Muscle of back (tissue), 13 donors: ENCODE data around the gene RFXANK. TPM values are rescaled to one million over a fixed set of nuclear protein-coding genes. Genes with fewer than 3 reads are reported as not detected.
A peak's percentile ranks its signal among the peaks of the same experiment; 100 is the strongest.
"Not testable (repeated sequence)": the region's sequence is repeated elsewhere in the genome, so short reads cannot be mapped to it uniquely, and the experiment has no call there.

Source experiments
- DNase-seq, 3 donors: peaks; one replicate each; pipeline versions ENCODE4 v3.0.0 to v3.0.0-alpha.2; 2013
- long read RNA-seq, 9 donors: transcript quantifications; one replicate each; lab custom pipeline, GENCODE V29; 2026
- polyA plus RNA-seq, 10 donors: library from polyadenylated mRNA; unstranded; fragments of 120-200 nt; gene quantifications; one replicate each; pipeline ENCODE4 v1.2.1, GENCODE V29; 2013; ENCODE audit not compliant: insufficient read length in 10 of 10

The RFXANK gene, protein sequence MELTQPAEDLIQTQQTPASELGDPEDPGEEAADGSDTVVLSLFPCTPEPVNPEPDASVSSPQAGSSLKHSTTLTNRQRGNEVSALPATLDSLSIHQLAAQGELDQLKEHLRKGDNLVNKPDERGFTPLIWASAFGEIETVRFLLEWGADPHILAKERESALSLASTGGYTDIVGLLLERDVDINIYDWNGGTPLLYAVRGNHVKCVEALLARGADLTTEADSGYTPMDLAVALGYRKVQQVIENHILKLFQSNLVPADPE
- polyA plus RNA-seq = 10 to 100 TPM; 46.6 to 71.4 (median 60.1) TPM
- long read RNA-seq, donor 1, transcript RFXANK-203 (9 exons, 1,212 nt) = major isoform, 7 of 33 reads
- long read RNA-seq, donor 1, partial matches to known transcripts = 20 of 33 reads
- long read RNA-seq, donor 1, other reads (novel, unspliced or antisense) = 0 of 33 reads
- long read RNA-seq, donor 2, transcript RFXANK-203 (9 exons, 1,212 nt) = major isoform, 8 of 23 reads
- long read RNA-seq, donor 2, partial matches to known transcripts = 8 of 23 reads
- long read RNA-seq, donor 2, other reads (novel, unspliced or antisense) = 6 of 23 reads
- long read RNA-seq, donor 3 = 0 reads
- long read RNA-seq, donor 4, transcript RFXANK-203 (9 exons, 1,212 nt) = major isoform, 5 of 20 reads
- long read RNA-seq, donor 4, partial matches to known transcripts = 7 of 20 reads
- long read RNA-seq, donor 4, other reads (novel, unspliced or antisense) = 6 of 20 reads
- long read RNA-seq, donor 5, transcript RFXANK-203 (9 exons, 1,212 nt) = major isoform, 8 of 35 reads
- long read RNA-seq, donor 5, partial matches to known transcripts = 12 of 35 reads
- long read RNA-seq, donor 5, other reads (novel, unspliced or antisense) = 14 of 35 reads
- long read RNA-seq, donor 6, transcript RFXANK-208 (3 exons, 389 nt) = minor isoform, 5 of 40 reads
- long read RNA-seq, donor 6, transcript RFXANK-203 (9 exons, 1,212 nt) = major isoform, 9 of 40 reads
- long read RNA-seq, donor 6, partial matches to known transcripts = 11 of 40 reads
- long read RNA-seq, donor 6, other reads (novel, unspliced or antisense) = 12 of 40 reads
- long read RNA-seq, donor 7, transcript RFXANK-203 (9 exons, 1,212 nt) = major isoform, 5 of 23 reads
- long read RNA-seq, donor 7, partial matches to known transcripts = 8 of 23 reads
- long read RNA-seq, donor 7, other reads (novel, unspliced or antisense) = 9 of 23 reads
- long read RNA-seq, donor 8, transcript RFXANK-203 (9 exons, 1,212 nt) = major isoform, 6 of 20 reads
- long read RNA-seq, donor 8, partial matches to known transcripts = 7 of 20 reads
- long read RNA-seq, donor 8, other reads (novel, unspliced or antisense) = 7 of 20 reads
- long read RNA-seq, donor 9 = 0 reads

DNA sequence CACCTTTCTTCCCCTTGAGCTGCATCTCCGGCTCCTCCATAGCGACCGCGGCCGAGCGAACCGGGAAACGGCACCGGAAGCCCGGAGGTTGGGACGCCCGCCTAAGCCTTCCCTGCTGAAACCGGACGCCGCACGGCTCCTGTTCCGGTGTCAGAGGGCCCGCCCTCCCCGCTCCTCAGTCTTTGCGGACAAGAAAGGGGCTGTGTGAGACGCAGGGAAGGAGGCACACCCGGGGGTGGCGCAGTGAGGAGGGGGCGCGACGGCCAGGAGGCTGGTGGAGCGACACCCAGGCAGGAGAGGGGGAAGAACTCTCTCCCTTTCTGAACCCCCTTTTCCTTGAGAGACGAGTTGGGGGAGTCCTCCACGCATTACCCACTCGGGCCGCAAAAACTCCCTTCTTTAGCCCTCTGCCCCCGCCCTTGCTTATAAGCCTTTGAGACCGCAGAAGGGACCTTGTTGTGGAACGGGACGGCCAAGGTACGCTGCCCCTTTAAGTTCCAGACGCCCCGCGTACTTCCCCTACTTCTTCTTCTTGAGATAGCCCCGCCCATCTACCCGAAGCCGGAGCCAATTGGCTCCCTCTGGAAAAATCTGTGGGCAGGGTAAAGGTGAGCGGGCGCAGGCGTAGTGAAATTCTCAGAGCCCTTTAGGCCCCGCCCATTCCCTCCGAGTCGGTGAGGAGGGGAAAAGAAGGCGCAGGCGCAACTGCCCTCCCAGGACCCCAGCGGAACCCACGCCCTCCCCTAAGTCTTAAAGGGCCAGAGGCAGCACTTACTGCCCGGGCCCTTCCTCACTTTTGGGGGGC is at the start of gene RFXANK, which contains the start of gene BORCS8:
TSS of gene RFXANK (plus strand) at position 181 of the 805 bp plus-strand sequence. CDS start 1,689 bp downstream, outside the sequence.
TSS of gene BORCS8 (minus strand) at position 75 of the 805 bp plus-strand sequence. CDS start at position 40, 35 bp downstream.
- DNase-seq = peak; percentile 100

DNA sequence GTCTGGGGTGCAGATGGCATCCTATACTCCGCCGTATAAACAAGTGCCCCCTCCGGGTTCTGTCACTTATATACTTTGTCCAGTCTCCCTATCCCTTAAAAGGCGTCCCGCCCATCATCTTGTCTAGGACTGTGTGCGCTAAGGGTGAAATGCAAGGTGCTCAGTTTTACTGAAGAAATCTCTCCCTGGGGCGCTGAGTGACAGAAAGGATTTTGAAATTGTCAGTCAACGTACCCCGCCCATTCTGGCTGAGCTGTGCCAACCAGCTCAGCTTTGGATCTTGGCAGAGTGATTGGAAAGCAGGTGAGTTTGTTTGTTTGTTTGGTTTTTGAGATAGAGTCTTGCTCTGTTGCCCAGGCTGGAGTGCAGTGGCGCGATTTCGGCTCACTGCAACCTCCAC is 49.7 kb upstream of the RFXANK start:
- no peak for DNase-seq

DNA sequence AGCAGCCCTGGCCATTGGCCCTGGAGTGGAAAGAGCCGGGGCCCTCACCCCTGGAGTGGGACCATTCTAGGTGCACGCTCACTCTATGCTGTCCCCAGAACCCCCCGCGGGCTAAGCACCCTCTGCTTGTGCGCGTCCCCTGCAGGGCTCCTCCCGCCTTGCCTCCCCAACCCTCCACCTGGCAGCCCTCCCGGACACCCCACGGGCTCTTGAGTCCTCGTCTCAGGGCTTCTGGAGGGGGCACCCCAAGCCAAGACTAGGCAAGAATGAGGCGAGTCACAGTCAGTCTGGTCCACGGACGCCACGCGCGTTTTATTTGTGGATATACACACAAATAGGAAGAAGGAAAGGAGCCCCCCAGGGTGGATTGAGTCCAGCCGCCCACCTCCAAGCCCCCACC is 46.8 kb upstream of the RFXANK start:
- DNase-seq = no peak

DNA sequence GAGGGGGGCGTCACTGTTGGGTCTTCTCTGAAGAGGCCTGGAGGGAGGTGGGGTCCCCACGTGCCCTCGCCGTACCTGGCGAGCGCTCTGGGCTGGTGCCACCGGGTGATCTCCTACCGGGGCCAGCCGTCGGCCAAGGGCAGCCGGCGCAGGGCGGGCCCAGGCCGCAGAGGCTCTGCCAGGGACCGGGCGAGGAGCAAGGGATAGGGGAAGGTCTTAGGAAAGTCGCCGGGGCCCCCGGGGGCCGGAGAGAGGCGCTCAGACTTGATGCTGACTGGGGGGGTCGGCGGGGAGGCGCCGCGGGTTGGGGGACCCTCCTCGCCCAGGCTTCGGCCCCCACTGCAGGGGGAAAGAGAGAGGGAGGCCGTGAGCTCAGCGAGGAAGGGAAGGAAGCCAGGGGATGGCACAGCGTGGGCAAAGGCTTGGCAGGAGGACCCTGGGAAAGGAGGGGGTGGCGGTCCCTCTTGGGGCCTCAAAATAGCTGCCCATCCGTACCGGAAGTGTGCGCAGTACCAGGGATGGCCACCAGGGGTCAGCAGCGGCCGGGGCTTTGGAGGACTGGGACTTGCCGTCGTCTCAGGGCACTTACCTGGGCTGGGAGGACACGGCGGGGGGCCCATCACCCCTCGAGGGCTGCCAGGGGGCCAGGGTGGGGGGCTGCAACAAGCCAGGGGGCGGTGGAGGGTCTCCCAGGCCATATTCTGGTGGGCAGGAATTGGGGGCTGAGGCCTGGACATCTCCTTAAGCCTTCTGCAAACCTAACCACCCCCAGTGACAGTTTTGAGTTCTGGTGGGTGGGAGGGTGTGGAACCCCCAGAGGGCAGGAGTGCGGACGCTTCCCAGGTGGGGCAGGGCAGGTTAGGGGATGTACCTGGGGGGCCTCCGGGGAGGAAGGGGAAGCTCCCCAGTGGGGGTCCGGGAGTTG is 46.1 kb upstream of the RFXANK start:
- peak; percentile 41 to 73 (median 69) for DNase-seq

DNA sequence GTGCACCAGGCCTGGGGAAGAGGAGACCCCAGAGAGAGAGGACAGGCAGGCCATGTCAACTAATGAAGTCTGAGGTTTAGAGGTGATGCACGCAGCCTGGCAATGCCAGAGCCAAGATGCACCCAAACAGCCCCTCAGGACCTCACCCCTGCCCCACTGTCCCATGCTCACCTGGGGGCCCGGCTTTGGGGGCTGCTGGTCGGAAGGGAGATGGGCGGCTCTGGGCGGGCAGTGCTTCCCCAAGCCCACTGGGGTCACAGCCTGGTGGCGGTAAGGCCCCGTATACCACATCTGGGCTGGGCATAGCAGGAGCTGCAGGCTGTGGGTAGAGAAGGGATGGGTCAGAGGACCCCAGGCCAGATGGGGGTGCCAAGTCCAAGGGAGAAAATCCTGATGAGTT is 45.2 kb upstream of the RFXANK start:
- DNase-seq = no peak

DNA sequence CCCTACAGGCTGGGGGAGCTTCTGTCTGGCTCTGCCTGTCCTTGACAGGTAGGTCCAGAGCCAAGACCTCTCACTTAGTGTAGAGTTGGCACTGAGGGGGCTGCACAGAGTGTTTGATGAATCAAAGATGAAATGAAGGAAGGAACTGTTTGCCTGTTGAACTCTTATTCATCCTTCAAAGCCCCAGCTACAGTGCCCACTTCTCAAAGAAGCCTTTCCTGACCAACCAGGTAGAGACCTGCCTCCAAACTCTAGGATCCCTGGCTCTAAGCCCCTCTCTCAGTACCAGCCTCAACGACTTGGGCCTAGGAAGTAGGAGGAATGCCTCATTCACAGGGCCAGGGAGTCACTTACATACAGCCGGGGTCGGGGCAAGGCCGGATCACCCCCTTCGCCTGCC is 44.7 kb upstream of the RFXANK start:
- no peak for DNase-seq

DNA sequence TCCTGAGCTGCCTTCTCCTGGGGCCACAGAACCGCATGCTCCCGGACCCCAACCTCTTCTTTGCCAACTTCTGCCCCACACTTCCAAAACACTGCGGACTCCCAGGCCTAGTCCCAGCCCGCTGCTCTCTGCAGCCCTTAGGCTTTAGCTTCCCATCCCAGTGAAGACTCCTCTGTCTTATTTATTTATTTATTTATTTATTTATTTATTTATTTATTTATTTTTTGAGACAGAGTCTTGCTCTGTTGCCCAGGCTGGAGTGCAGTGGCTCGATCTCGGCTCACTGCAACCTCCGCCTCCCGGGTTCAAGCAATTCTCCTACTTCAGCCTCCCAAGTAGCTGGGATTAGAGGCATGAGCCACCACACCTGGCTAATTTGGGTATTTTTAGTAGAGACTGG is 43.6 kb upstream of the RFXANK start:
- DNase-seq = not testable (repeated sequence)

DNA sequence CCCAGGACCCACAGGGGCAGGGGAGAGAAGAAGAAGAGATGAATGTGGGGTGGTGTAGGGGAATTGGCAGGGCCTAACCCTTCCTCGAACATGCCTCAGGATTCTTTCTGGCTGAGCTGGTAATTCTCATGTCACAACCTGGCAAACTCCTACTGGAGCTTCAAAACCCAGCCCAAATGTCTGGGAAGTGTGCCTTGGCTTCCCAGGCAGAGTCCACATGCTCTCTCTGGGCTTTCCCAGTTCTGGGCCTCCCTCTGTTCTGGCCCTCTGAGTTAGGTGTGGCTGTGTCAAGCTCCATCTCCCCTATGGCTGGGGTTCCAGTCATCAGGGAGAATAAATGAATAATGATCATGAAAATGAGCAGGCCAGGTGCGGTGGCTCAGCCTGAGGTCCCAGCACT is 42.6 kb upstream of the RFXANK start:
- no peak for DNase-seq

DNA sequence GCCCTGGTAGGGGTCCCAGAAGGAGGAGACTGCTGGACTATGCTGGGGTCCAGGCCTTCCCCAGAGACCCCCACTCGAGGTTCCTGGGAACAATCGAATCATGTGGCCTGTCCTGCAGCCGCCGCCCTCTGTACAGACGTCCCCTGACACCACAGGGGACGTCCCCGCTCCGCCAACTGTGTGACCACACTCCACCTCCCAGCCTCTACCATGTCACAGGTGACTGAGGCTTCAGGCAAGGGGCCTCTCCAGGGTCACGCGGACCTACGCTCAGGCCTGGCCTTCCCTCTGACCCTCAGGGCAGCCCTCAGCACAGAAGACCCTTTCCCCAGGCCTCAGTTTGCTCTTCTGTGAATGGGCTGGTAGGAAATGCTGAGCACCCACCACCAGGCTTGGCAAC is 40.6 kb upstream of the RFXANK start:
- DNase-seq = no peak

DNA sequence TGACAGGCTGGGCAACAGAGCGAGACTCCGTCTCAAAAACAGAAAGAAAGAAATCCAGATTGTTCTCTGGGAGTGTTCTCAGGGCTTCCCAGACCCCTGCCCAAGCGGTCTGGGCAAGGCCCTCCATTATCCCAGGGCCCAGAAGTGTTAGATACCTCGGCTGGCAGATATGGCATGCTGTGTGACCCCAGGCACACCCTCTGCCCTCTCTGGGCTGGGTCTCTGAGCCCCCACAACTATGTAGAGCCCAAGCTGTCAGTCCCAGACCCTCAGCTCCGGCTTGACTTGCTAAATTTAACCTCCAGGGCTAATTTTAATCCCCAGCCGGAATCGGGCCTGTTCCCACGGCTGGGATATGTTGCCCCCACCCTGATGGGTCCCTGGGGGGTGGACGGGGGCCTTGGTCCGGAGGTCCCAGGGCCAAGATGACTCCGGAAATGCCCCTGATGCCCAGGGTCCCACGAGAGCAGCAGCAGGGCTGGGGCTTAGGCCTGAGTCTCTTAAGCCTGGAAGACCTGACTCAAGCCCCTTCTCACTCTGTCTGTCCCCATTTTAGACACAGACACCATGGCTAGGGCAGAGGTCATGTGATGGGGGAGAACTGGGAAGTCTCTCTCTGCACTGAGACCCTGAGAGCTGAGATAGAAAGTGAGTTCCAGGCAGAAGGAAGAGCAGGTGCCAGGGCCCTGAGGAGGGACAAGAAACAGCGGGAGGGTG is 39.2 kb upstream of the RFXANK start:
- no peak for DNase-seq

DNA sequence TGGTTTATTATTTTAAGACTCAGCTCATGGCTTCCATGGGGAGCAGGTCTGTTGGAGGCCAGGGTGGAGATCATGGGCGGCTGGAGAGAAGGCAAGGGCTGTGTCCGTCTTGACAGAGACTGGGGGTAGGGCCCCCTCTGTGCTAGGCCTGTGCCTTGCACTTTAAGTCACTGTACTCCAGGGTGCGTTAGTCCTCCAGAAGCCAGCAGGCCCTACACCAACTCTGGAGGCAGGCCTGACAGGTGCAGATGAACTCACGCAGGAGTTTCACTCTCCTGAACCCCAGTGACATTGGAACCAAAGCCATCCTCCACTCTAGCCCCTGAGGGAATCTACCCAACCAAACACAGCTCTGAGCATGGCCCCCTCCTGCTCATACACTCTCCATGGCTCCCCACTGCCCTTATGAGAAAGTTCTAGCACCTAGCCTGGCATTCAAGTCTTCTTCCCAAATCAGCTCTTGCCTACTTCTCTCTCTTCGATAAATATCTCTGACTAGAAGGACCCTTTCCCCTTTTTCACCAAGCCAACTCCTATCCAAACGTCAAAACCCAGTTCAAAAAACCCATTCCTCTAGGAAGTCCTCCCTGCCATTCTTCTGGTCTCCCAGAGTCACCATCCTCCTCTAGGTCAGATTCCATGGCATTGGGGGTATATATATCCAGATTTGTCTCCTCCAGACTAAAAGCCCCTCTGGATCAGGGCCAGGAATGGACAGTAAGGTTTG is 37.1 kb upstream of the RFXANK start:
- DNase-seq = no peak

DNA sequence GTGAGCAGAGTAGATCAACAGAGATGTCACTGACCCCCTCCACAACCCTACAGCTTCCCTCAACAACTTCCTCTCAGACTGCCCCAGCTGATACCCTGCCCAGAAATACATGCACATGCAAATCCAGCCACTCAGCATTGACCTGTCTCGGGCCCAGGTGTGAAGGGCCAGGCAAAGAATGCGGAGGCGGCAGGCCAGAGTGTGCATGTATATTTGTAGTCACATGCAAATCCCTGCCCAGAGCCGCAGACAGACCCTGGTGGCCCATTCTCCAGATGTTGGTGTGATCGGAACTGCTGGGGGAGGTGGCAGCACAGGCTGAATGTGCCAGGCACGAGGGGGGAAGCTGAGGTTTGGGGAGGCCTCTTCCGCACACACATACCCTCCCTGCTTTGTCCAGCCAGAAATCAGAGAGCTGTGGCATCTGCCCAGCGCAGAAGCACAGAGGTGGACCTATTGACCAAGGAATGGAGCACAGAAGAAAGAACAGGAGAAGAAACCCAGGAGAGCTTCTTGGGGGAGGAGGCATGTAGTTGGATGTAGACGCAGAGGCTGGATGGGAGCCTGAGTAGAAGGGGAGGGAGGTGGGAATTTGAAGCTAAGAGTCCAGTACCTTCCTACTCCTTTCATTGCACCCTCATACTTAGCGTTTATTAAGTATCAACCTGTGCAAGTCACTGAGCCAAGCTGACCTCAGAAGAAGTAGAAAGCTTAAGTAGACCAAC is 36.4 kb upstream of the RFXANK start:
- no peak for DNase-seq

DNA sequence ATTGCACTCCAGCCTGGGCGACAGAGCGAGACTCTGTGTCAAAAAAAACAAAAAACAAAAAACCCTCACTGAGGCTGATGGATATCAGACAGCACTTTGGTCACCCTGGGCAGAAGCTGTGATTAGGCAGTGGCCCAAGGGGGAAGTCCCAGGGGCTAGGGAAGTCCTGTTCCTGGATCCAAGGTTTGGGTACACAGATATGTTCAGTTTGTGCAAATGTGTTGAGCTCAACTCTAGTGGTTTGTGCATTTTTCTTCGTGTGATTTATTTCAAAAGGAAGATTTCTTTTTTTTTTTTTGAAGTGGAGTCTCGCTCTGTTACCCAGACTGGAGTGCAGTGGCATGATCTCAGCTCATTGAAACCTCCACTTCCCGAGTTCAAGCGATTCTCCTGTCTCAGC is 34.2 kb upstream of the RFXANK start:
- no peak for DNase-seq

DNA sequence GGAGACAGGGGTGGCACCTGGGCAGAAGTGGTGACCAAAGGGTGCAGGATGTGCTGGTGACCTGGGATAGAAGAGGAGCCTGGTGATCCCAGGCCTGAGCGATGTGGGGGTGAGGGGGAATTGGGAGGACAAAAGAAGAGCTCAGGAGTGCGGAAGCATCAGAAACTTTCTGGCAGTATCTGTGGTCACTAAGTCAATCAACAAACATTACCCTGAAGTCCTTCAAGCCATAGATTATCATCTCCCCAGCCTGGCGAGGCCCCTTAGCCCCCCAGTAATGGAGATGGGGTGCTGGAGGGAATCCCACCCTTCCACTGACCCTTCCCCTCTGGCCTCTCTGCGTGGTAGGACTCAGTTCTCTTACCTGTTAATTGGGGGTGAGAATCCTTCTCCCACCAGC is 32.5 kb upstream of the RFXANK start:
- DNase-seq = no peak

DNA sequence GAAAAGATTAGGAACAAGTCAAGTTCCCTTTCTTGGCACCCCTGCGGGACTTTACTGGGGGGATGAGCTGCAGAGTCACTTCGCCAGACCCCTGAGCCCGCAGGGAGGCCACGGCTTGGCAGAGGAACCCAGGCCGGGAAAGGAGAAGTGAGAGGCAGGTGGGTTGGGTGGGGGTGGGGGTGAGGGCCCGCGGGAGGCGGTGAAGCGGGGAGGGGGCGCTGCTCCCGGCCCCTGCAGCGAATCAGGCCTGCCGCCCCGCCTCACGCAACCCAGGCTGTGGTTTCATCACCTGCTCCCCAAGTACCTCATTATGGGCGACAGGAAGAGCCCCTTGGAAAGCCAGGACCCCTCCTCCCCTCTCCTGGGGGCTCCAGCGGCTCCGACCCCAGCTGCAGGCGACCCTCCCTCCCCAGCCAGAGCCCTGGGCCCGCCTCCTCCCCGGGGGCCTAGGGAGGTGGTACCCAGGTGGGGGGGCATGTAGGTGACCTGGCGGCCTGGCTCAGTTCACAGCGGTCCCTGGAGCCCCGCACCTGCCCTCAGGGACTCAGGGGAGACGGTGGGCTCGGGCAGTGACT is 31.5 kb upstream of the RFXANK start:
- no peak for DNase-seq

DNA sequence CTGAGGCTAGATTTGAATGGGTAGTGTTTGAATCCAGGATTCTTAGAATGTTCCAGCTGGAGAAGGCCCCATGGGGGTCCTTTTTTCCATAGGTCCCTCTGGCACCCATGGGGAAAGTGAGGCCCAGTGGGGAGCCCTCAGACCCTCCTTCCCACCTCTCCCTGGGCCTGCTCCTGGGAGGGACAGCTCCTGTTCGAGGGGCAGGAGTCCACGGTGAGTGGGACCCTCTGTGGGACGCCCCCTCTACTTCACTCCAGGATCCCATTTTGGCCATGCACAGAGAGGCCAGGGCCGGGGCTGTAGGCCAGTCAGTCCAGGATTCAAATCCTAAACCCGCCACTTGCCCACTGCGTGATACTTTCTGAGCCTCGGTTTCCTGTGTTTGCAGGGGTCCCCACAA is 29.6 kb upstream of the RFXANK start:
- DNase-seq = no peak

DNA sequence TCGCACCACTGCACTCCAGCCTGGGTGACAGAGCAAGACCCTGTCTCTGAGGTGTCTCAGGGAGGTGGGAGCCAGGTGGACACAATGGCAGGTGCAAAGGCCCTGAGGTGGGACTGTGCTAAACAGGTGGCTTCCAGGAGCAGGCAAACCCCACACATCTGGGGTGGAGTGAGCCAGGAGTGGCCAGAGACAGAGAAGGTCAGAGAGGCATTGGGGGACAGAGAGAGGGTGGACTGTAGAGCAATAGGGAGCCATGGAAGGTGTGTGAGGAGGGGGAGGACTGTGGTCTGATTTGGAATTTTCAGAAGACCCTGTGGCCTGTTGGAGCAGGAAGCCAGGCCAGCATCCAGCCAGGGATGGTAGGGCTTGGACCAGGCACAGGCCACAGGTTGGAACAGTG is 26.7 kb upstream of the RFXANK start:
- DNase-seq = no peak
